OCI-M1 (cell line): ENCODE measurements around the gene LMTK3.

Experiments
- DNase-seq: peaks from one replicate; lab custom pipeline; 2025; lab: John Stamatoyannopoulos, UW

The LMTK3 gene

DNA sequence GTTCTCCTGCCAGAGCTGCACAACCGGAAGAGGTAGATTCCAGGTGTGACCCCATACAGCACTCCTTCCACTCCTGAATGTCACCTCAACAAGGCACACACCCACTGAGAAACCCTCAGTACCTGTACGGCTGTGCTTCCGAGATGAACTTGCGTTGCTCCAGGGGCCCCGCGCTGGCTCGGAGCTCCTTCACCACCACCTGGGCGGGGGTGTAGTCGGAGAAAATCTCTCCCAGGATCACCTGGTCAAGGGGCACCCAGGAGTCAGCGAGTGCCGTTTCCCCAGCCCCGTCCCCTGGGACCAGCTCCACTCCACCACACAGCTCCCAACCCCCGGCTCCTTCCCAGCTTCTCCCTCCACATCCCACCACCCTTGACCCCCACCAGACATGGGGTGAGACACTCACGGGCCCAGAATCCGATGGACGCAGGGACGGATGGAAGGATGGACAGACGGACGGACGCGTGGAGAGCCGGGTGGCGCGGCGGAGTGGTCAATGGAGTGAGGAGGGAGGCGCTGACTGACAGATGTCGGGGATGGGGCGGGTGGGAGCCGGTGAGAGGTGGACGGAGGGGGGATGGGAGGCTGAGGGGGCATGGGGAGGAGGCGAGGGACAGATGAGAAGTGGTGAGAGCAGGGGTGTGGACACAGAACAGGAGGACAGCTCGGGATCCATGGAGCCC is 2.8 kb downstream of the LMTK3 start:
- DNase-seq = no peak

DNA sequence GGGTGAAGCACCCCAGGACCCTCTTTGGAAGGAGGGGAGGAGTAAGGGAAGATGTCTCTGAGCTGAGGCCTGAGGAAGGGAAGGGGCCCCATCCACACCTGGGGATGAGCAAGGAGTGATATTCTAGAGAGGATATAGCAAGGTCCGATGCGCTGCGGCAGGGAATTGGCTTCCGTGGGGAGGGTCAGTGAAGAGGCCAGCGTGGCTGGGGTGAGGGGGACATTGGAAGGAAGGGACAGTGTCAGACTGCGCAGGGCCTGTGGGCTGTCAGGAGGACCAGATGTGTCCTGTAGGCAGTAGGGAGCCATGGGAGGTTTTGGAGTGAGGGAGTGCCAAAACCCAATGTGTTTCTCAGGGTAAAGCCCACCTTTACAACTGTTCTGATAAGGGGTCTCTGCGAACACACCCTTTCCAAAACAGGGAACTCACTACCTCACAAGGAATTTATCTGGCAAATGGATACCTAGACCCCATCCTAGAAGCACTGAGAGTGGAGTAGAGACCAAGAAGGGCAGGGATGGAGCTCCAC is 3.7 kb downstream of the LMTK3 start:
- no peak for DNase-seq

DNA sequence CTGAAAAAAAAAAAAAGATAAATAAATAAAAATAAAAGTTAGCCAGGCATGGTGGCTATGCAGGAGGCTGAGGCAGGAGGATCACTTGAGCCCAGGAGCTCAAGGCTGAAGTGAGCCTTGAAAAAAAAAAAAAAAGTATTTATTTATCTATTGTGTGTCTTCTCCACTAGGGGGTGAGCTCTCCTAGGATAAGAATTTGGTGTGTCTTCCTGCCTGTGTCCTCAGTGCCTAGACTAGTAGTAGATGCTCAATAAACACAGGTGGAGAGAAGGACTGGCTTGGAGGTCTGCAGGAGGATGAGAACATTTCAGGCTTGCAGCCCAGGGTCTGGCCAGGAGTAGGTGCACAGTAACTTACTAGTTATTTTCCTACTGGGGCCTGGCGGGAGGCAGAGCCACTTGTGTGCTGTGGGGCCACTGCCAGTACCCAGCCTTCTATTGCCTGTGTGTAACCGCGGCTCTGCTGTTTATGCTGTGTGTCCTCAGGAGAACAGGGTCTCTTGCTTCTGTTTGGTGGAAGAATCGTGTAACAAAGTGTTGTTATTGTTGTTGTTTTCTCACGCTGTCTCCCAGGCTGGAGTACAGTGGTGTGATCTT is 5.4 kb downstream of the LMTK3 start:
- peak; percentile 78 for DNase-seq

DNA sequence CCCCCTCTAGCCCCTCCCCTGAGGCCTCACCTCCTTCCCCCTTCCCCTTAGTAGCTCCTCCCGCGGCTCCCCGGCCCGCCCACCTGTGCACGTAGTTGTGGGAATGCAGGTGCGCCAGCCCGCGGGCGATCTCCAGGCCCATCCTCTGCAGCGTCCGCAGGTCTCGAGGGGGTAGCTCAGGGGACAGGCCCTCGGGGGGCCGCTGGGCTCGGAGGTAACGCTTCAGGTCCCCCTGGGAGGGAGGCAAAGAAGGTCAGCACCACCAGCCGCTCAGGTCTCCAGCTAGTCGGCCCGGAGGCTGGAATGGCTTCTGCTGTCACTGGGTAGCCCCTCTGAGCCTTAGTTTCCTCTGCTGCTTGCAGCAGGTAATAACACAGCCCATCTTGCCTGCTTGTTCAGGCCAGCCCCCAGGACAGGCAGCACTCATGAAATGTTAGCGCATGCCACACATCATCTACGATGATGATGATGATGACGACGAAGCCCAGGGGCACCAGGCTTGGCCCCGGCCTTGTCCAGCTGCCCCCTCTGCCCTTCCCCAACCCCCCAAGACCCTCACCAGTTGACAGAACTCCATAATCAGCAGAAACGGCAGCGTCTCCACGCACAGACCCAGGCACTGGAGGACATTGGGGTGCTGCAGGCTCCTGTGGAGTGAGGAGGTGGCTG is 9.2 kb downstream of the LMTK3 start:
- DNase-seq = no peak

DNA sequence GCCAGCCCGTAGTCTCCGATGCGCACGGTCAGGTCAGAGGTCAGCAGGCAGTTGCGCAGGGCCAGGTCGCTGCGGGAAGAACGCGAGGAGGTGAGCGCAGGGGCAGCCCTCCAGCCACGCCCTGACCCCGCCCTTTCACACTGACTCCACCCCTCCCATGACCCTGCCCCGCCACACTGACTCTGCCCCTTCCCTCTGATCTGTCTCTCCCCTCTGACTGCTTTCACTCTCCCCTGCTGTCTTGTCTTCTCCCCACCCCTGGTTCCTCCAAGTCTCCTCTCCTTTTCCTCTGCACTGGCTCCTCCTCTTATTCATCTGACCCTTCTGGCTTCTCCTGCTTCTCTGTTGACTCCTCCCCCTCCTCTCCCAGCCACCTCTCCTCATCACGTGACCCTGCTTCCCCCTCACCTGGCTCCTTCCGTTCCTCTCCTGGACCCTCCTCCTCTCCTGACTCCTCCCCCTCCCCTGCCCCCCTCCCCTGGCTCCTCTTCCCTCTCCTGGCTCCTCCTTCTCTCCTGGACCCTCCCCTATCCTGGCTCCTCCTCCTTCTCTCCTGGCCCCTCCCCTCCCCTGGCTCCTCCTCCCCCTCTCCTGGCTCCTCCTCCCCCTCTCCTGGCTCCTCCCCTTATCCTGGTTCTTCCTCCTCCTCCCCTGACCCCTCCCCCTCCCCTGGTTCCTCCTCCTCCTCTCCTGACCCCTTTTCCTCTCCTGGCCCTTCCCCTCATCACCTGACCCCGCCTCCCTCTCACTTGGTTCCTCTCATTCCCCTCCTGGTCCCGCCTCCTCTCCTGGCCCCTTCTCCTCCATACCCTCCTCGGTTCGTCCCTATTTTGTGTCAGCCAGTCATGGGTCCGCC is 9.9 kb downstream of the LMTK3 start:
- DNase-seq = peak; percentile 98

DNA sequence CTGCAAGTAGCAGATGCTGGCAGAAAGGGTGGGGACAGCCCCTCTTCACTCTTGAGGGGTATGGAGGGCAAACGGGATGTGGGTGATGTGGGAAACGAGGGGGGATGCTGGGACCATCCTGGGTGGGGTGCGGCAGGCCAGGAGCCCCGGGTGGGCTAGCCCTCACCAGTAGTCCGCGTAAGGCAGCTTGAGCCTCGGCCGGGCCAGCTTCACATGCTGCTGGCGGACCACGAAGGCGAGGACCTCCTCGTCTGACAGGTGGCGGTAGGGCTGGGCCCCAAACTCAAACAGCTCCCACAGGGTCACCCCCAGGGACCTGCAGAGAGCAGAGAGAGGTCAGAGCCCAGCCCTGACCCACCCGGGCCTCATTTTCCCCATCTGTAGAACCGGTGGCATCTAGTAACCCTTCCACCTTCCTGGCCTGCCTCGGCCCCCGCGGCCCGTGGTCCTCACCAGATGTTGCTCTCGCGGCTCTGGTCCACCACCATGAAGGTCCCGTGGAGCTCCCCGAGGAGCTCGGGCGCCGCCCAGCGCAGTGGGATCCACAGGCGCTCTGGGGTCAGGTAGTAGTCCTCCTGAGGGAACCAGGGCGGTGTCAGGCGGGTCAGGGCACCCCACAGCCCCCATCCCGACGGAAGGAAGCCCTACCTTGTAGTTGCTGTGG is 10.7 kb downstream of the LMTK3 start:
- no peak for DNase-seq

DNA sequence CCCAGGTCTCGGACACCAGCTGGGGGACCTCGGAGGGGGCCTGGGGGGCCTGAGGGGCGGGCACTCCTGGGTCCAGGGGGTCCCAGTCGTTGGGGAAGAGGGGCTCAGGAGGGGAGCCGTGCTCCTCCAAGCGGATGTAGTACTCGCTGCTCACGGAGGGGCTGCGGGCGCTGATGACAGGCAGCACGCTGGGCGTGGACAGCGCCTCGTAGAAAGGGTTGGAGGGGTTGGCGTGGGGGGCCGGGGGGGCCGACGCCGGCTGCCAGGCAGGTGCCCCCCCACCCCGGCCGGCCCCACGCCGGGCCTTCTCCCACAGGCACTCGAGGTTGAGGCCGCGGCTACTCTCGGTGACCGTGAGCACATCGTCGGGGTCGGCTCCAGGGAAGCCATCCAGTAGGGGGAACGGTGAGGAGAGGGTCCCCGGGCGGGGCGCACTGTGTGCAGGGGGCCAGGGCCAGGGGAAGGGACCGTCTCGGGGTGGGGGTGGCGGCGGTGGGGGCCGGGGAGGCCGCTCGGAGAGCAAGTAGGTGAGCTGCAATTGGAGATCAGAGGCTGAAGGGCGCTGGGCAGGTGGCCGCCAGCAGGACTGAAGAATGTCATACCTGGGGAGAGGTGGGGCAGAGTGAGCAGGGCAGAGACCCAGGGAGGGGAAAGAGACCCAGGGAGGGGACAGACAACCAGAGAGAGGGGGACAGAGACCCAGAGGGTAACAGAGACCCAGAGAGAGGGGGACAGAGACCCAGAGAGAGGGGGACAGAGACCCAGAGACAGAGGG is 12.1 kb downstream of the LMTK3 start:
- no peak for DNase-seq

DNA sequence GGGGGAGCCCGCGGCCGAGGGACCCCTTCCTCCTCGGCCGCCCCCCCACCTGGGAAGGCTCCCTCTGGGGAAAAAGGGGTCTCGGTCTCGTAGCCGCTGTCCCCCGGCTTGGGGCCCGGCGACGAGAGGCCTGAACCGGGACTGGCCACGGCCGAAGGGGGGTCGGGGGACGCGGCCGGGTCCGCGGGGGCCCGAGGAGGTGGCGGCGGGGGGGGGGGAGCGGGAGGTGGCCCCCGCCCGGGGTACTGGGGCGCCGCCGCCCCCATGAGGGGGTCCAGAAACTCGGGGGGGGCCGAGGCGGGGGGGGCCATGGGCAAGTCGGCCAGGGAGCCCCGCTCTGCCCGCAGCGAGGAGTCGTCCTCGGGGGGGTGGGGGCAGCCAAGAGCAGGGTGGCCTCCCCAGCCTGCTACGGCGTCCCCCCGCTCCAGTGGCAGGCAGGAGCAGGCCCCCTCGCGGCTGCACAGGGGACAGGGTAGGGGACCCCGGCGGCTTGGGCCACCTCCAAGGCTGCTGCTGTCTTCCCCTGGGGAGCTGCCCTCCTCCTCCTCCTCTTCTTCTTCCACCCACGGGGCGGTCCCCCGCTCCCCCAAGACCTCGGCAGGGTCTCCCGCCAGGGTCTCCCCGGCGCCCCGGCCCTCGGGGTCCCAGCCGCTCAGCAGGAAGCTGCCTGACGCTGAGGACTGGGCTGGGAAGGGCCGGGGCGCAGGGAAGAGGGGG is 12.9 kb downstream of the LMTK3 start:
- DNase-seq = no peak

DNA sequence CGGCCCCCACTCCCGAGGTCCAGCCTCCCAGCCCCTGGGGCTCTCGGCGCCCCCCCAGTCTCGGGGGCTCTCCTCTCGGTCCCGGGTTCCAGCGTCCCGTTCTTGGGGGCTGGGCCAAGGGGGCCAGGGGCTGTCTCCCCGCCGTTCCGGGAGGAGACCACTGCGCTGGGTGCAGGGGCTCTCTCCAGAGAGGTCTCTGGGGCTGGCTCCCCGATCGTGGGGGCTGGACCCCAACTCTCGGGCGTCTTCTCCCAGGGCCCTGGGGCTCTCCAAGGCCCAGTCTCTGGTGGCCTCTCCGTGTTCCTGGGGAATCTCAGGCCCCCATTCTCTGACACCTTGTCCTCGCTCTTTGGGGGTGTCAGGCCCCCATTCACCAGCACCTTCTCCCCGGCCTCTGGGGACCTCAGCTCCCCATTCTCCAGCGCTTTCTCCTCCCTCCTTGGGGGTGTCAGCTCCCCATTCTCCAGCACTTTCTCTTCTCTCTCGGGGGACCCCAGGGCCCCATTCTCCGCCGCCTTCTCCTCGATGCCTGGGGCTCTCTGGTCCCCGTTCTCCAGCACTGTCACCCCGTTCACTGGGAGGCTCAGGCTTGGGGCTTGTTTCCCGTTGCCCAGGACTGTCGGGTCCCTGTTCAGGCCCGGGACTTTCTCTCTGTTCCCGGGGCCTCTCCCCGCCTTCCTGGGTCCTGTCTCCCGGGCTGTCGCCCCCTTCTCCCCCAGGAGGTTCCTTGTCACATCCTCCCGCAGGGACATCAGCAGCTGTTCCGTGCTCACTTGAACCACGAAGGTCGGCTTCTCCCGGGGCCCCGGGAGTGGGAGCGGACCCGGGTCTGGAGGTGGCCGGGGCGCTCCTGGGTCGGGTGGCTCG is 13.7 kb downstream of the LMTK3 start:
- DNase-seq = no peak

DNA sequence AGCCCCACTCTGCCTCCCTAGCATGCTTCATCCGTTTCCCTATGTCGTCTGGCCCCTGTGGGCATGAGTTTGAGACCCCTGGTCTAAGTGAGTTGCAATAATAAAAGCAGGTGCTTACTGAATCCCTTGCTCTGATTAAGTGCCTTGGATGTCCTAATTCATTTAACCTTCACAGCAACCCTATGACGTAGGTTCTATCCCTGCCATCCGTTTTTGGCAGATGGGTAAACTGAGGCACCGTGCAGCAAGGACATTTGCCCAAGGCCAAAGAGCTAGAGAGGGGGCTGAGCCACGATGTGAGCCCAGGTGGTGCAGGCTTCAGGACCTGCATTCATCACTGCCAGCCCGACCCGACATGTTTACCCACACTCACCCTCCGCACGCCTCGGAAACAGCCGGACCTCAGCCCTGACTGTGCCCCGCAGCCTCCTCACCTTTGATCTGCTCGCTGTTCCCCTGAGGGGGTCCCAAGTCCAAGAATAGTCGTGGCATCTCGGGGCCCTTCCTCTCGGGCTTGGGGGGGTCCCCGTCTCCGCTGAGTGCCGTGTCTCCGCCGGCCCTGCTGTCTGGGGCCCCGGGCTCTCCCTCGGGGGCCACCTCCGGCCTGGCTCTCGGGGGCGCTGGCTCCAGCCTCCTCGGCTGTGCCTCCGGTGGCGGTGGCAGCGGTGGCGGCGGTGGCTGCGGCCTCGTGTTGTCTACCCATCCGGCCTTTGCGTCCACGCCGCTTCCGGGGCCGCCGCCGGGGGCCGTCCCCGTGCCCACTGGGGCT is 14.5 kb downstream of the LMTK3 start:
- DNase-seq = no peak

DNA sequence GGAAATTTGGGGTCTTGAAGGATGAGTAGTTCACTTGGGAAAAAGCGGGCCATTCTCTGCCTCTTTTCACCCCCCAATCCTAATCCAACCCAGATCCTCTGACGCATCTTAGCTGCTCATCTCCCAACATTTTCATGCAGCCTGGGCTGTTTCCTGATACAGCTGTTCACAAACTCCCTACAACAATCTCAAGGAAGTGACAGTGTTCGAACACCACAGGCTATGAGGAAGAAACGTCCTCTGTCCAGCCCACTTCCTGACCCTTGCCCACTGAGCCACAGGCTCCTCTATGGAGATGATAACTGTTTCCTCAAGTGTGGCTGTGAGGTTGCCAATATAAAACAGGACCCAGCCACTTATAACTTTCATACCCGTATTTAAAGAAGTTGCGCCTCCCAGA is 16.2 kb downstream of the LMTK3 start:
- peak; percentile 39 for DNase-seq

DNA sequence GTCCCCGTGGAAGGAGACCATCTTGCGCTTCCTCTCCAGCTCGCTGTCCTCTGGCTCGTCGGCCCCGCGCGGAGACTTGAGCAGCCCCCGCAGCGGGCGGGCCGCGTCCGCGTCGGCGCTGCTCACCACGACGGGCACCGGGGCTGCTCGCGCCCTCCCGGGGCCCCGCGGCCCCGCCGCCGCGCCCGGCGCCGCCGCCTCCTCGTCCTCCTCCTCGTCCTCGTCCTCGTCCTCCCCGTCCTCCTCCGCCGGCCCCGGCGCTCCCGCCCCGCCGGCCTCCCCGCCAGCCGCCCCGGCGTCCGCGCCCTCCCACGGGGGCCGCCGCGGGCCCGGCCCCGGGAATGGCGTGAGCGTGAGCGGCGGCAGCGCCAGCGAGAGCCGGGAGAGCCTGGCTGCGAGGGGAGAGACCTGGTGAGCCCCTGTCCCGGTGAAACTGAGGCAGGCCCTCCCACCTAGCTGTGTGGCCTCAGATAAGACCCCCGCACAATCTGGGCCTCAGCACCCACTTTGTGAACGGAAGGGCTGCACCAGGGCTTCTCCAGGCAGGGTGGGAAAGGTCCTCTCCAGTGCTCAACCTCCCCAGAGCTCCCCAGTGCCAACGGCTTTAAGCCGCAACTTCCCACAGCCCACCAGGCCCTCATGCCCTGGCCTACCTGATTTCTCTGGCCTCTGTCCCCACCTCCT is 17.8 kb downstream of the LMTK3 start:
- DNase-seq = no peak

DNA sequence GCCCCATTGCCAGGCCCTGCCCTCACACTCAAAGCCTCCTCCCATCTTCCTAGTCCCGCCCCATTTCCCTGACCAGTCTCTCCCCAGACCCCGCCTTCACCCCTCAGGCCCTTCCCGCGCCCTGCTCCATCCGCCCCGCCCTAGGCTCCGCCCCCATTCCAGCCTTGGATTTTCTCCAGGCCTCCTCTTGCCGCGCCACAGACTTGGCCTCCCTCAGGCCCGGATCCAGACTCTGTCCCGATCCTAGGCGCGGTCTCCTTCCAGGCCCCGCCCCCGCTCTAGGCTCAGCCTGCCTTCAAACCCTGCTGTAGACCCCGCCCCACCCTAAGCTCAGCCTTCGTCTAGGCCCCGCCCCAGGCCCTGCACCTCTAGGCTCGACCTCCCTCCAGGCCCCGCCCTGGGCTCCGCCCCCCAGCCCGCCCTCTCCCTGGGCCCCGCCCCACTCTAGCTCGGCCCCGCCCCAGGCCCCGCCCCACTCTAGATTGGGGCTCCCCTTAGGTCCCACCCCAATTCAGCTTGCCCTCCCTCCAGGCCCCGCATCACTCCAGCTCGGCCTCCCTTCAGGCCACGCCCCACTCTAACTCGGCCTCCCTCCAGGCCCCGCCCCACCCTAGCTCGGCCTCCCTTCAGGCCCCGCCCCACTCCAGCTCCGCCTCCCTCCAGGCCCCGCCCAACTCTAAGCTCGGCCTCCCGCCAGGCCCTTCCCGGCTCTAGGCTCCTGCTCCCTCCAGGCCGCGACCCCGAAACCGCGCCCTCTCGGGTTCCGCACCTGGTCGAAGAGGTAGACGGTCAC is 18.5 kb downstream of the LMTK3 start:
- DNase-seq = peak; percentile 98

DNA sequence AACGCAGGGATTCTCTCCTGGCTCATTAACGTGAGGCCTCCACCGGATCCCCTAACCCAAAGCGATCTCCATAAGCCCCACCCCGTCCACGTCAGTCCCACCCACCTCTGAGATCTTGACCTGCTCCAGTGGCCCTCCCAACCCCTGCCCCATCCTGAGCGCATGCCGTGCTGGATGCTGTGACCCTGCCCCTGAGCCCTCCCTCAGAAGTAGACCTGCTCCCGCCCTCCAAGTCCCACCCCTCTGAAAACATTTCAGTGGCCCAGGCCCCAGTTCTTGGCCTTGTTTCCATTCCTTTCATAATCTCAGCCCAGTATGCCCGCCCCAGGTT is 19.9 kb downstream of the LMTK3 start:
- no peak for DNase-seq

DNA sequence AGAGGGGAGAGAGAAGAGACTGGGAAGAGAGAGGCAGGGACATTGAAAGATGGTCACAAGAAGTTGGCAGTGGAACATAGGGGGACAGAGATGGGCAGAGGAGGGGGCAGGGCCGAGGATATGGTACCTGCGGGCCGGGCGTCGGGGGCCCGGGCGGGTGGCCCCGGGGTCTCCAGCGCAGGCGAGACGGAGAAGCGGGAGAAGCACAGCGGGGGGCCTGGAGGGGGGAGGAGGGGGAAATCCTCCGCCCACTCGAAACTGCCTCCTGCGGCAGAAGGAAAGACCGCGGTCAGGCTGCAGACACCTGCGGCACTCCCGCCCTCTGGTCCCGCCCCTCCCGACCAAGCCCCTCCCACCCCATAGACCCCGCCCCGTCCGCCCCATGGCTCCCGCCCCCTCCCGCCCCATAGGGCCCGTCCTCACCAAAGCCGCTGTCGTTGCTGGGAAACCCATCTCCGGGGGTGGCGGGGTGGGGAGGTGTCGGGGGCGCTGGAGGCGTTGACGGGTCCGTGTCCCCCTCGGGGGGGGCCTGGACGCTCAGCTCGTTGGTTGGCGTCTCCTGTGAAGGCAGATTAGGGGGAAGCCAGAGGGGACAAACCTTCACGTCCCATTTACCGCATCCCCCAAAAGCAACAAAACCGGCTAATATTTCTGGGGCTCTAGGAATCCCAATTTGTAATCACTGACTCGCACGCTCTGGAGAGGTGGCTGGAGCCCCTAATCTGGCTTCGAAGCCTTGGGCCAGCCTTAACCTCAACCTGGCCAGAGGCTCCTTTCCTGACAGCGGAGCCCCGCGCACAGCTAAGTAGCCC is 20.4 kb downstream of the LMTK3 start:
- DNase-seq = peak; percentile 56

DNA sequence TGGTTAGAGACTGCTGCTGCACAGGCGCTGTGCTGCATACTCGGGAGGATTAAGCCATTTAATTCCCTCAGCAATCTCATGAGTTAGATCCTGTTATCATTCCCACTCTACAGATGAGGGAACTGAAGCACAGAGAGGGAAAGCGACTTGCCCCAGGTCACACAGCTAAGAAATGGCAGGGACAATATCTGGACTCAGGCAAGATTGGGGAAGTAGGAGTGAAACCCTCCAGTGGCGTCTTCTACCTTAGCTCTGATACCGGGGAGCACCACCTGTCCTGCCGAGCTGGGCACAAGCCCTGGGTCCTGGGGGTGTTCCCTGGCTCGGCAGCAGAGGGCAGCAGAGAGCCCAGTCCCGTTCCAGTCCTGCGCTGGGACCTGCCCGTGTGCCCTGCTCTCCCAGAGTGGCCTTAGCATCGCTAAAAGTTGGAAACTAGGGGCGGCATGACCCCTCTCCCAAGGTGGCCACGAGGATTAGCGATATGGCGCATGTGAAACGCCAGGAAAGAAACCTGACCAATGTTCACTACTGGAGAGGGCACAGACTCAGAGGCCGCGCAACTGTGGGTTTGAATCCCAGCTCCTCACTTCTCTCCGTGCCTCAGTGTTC is 21.9 kb downstream of the LMTK3 start:
- peak; percentile 88 for DNase-seq
